C1 segment of cervical spinal cord (tissue), 14 donors: ENCODE results near the gene PYGB.
"Not testable (repeated sequence)": the region's sequence is repeated elsewhere in the genome, so short reads cannot be mapped to it uniquely, and the experiment has no call there.

Experiments used
- DNase-seq, 14 donors: peaks; one replicate each; lab custom pipeline; 2025; lab: John Stamatoyannopoulos, UW

The PYGB gene

DNA sequence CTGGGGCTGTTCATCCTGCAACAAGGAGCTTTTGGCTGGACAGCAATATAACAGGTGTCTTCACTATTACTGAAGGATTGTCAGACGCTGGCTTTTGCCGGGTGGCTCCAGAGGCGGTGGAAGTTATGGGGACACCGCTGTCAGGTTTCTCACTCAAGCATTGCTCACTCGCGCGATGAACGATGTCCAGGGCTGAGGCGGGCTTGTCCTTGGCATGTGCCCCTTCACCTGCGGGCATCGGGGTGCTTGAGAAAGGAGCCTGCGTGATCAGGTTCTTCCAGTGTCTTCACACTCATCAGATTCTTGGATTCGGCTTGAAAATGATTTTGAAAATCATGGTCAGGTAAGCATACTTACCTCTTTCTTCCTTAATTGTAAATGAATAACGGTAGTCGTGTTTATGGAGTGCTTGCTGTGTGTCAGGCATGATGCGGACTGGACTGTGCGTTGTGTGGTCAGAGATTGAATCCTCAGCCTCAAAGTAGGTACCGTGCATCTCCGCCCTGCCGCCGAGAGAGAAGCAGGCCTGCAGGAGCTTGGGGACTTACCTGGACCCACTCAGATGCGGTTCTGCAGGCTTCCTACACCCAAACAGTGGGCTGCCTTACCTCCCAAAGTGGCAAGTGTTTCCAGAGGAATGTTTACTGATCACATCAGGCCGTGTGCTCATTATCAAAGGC is 18.3 kb upstream of the PYGB start:
- no peak for DNase-seq

DNA sequence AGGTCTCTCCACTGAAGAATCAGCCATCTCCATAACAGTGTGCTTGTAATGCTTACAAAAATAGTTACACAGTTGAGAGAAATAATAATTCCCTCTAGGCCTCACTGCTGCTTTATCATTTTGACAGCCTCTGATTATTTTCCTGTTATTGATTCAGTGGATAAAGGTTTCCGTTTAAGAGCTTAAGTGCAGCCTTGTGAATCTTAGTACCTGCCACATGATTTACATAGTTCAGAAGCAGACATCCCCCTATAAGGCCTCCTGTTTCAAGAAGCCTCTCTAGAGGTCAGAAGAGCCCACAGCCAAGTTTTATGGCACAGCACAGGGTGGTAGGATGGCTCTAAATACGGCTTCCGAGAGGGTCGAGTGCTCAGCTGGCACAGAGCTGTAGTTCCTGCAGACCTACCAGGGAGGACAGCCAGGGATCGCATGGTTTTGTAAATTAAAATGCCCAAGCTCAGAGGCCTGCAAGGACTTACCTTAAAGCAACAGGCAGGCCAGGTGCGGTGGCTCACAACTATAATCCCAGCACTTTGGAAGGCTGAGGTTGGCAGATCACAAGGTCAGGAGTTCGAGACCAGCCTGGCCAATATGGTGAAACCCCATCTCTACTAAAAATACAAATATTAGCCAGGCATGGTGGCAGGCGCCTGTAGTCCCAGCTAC is 17.6 kb upstream of the PYGB start:
- DNase-seq, result no peak

DNA sequence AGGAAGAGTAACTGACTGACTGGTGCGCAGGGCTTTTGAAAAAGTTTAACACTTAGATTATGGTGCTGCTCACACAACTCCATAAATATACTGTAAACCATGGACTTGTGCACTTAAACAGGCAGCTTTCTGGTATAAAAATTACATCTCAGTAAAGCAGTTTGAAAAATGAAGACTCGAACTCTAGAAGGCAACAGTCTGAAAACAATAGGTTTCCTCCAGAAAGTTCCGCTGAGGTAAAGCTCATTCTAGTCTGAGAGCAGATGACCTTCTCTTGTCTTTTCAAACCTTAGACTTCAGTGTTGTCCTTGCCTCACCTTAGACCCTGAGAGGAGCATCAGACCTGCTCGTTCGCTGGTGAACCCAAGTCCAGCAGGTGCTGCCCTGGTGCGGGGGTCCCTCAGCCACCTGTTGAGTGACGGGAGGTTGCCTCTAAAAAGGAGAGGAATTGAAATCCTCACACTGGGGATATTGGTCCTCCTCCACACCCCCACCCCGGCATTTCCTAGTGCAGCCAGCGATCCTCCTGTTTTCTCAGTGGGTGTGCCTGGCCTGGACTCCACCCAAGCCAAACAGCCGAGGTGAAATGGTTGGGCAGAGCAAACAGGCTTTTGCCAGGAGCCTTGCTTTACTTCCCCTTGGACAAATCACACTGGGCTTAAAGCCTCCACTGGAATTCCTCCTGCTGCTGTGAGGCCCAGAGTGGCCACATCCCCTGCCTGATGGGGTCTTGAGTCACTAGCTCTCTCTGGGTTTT is 14.7 kb upstream of the PYGB start:
- peak in 1 of 14 donors; percentile 59 for DNase-seq

DNA sequence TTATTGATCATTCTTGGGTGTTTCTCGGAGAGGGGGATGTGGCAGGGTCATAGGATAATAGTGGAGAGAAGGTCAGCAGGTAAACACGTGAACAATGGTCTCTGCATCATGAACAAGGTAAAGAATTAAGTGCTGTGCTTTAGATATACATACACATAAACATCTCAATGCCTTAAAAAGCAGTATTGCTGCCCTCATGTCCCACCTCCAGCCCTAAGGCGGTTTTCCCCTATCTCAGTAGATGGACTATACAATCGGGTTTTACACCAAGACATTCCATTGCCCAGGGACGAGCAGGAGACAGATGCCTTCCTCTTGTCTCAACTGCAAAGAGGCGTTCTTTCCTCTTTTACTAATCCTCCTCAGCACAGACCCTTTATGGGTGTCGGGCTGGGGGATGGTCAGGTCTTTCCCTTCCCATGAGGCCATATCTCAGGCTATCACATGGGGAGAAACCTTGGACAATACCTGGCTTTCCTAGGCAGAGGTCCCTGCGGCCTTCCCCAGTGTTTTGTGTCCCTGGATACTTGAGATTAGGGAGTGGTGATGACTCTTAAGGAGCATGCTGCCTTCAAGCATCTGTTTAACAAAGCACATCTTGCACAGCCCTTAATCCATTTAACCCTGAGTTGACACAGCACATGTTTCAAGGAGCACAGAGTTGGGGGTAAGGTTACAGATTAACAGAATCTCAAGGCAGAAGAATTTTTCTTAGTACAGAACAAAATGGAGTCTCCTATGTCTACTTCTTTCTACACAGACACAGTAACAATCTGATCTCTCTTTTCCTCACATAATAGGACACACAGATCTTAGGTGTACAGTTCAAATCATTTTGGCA is 13.7 kb upstream of the PYGB start:
- not testable (repeated sequence) for DNase-seq

DNA sequence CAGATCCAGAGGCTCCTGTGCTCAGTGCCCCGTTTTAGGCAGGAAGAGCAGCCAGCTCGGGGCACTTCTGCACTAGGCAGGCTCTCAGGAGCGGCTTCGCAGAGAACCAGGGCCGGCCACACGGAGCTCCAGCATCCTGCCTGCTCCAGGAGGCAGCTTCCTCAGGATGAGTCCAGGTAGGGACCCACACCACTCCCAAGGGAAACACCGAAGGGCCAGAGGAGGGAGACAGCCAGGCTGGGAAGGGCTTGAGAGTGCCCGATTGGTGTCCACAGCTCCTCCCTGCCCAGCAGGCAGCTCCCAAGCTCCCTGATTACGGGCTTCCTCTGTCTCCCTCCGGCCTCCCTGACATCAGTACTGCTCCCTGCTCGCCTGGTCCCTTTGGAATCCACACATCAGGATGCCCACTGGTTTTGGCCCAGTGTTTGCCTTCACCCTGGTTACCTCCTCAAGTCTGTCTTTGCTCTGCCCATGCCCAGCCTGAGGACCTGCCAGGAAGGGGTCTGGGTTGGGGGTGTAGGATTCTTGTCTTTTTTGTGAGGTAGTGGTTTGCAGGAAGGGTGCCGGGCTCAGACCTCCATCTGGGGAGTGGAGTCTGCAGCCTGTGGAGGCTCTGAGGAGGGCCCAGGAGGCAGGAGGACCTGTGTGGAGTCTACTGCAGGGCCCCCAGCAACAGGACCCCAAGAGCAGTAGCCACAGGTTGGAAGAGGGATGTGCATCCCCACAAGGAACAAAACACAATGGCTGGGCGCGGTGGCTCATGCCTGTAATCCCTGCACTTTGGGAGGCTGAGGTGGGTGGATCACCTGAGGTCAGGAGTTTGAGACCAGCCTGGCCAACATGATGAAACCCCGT is 11.2 kb upstream of the PYGB start:
- no peak for DNase-seq

DNA sequence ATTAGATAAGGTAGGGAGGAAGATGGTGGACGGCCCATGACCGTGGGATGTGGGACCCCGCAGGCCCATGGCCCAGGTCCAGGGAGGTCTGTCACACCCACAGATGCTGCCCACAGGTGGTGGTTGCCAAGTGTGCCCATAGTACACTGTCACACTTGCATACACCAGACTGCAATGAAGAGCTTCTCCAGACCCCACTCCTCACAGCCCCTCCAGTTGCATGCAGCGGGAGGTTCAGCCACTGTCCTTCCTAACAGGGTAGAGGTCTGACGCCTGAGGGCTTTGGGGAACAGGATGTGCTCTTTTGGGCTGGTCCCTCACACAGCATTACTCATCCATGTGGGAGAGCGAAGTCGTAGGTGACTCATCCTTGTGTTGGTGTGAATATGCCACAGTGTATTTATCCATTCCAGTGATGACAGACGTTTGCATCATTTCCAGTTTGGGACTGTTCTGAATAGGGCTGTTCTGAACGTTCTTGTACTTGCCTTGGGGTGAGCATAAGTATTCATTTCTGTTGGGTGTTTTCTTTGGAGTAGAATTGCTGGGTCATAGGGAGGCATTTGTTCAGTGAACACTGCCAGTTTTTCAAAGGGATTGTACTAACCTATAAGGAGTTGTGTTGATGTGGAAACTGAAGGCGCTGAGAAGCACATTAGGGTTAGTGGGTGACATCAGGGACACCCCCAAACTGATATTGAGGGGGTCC is 10.1 kb upstream of the PYGB start:
- DNase-seq, result peak in 2 of 14 donors; percentile 19 to 32

DNA sequence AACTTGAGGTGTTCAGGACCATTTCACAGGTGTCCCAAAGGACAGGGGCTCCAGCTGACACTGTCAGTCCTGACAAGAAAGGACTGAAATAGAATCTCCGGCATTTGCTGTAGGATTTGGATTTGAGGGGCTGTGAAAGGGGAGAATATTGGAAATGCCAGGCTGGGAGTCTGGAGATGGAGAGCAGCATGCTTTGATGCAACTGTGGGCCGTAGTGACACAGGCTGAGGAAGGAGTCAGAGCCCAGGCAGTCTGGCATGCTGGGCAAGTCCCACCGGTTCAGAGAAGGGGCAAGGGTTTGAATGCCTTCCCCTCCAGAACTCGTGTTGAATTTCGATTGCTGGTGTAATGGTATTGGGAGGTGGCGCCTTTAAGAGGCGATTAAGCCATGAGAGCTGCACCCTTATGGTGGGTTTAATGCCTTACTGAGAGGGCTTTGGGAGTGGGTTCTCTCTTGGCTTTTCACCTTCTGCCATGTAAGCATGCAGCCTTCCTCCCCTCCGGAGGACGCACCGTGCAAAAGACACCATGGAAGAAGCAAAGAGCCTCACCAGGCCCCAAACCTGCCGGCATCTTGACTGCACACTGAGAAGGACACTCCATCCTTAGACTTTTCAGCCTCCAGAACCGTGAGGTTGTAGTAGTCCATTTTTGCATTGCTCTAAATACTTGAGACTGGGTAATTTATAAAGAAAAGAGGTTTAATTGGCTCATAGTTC is 9.4 kb upstream of the PYGB start:
- DNase-seq, result no peak

DNA sequence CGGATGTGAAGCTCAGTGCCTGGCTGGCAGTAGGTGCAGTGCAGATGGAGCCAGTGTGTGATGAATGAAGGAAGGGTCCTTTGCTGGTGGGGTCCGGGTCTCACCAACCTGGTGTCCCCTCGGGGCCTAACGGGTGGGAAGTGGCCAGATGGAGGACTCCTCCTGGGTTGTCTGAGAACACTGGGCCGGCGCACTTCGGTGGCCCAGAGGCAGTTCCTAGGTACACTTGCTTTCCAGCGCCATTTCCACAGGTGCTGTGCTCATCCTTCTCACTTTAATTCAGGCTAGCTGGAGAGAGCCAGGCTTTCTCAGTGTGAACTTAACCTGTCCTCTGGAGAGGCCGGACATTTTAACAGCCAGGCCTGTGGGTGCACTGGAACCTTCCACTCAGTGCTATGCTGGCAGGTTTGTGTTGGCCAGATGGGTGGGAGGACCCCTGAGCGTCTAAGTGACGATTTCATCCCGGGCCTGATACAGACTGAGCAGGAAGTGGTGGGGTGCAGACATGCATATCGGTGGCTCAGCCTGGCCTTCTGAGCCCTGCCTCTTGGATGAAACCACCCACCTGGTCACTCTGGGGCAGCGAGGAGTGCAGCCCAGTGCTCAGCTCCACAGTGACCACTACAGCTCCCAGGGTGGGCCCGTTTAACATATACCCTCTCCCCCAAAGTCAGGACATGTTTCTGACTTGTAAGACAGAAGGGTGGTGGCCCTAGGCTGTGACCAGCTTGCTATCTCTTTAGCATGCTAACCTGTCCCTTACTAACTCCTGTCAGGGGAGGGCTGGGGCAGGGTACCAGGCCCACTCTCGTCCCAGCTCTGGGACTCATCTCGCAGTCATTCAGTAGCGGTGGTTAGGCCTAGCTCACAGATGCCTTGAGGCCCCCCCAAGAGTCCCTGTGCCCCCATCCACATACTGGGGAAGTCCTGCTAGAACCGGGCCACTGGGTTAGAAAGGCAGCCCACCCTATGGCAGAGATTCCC is 8.2 kb upstream of the PYGB start:
- DNase-seq, result no peak

DNA sequence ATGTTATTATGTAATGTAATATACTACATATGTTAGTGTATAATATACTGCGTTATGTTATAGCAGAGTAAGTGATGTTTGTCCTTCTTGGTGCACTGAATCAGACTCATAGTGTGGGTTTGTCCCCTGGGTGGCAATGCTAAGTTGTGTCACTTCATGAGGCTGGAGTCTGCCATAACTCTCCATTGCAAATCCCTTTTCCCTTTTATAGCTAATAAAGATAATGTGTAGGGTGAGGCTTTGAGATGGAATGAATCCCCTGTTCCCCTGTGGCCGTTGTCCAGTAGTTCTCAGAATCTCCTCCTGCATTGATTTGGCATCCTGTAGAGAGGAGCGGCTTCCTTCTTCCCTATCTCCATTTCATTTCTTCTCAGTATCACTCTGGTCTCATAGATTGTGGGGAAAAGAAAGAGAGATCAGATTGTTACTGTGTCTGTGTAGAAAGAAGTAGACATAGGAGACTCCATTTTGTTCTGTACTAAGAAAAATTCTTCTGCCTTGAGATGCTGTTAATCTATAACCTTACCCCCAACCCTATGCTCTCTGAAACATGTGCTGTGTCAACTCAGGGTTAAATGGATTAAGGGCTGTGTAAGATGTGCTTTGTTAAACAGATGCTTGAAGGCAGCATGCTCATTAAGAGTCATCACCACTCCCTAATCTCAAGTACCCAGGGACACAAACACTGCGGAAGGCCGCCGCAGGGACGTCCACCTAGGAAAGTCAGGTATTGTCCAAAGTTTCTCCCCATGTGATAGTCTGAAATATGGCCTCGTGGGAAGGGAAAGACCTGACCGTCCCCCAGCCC is 6.8 kb upstream of the PYGB start:
- DNase-seq, result not testable (repeated sequence)

DNA sequence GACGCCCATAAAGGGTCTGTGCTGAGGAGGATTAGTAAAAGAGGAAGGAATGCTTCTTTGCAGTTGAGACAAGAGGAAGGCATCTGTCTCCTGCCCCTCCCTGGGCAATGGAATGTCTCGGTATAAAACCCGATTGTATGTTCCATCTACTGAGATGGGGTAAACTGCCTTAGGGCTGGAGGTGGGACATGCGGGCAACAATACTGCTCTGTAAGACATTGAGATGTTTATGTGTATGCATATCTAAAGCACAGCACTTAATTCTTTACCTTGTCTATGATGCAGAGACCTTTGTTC is 6.3 kb upstream of the PYGB start:
- not testable (repeated sequence) for DNase-seq

DNA sequence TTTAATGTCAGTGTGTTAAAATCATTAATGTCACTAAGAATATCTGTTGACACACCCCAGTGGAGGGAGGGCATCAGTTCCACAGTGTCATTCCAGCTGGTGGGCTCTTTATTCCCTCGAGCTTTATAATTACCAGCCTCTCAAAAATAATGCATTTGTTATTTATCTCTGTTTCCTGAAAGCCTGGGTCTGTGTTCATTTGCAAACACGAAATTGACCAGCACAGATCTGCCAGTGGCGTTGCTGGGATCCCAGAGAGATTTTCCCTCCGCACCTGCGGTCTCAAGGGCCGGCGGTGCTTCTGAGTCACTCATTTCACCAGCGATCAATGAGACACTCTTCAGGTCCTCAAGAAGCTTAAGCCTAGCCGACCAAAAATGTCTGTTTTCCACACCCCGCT is 5.7 kb upstream of the PYGB start:
- DNase-seq, result no peak

DNA sequence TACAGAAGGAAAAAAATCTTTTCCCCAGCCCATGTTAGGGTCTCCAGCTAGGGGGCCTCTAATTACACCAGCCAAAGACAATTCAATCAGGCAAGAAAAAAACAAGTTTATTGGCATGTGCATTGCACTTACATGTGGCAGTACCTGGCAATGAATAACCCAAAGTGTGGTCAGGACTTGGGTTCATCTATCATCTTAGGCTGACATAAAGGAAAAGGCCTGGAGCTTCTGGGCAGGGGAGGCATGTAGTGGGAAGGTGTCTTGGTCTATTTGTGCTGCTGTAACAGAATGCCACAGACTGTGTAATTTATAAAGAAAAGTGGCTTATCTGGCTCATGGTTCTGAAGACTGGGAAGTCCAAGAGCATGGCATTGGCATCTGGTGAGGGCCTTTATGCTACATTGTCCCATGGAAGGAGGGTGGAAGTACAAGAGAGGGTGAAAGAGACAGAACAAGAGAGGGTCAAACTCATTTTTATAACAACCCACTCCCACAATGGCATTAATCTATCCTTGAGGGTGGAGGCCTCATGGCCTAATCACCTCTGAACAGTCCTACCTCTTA is 4.4 kb upstream of the PYGB start:
- DNase-seq, result no peak

DNA sequence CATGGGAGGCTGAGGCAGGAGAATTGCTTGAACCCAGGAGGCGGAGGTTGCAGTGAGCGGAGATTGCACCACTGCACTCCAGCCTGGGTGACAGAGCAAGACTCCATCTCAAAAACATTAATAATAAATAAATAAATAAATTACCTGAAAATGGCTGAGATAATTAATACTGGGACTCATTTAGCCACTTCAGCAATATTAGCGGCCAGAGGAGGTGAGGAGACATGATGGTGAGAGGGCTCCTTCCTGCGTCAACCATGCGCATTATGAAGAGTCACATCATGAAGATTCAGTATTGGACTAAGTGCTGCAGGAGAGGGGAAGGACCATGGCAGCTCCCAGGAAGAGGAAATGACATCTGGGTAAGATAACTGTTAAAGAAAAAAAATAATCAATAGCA is 2.9 kb upstream of the PYGB start:
- DNase-seq, result no peak

DNA sequence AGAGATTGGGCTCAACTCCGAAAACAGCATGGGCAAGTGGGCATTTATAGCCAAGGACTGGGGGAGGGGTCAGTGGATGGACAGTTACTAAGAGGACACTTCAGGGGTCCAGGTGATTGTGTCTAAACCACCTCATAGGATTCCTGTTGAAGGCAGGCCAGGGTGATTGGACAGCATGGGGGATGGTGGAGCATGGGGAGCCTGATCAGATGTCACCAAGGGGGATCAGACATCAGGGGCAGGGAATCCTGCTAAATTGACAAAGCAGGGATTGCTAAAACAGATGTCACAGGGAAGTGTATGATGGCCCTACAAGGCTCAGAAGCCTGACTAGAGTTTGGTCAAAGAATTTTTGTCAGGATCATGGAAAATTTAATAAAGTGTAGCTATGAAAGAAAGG is 2.4 kb upstream of the PYGB start:
- no peak for DNase-seq

DNA sequence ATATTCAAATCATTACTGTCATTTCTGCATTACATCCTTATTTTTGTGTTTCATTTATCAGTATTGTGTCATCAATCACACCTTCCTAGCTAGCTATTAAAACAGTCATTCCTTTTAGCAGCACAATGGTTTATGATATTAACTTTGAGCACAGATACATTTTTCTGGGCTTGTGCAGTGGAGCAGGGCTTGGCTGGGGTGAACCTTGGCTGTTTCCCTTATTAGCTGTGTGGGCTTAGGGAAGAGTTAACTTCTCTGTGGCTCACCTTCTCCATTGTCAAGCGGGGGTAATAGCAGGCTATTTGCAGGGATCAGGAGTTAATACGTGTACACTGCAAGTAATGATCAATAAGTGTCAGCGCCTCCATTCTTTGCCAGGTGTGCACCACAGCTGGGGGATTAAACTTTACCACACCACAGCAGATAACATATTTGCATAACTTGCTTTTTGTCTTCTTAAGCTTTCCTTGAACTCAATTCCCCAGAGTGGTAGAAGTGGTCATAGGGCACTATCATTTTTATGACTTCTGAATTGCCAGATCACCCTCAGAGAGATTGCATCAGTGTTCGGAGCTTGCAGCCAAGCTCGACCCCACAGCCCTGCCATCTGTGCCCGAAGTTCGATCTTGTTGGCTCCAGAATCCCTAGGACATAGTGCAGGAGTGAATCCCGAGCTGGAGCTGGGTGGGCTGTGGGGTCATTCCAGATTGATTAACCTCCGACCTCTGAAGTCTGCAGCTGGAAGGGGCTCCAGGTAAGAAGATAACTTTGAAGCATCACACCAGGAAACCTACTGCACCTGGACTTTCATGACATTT is 1.5 kb upstream of the PYGB start:
- no peak for DNase-seq

DNA sequence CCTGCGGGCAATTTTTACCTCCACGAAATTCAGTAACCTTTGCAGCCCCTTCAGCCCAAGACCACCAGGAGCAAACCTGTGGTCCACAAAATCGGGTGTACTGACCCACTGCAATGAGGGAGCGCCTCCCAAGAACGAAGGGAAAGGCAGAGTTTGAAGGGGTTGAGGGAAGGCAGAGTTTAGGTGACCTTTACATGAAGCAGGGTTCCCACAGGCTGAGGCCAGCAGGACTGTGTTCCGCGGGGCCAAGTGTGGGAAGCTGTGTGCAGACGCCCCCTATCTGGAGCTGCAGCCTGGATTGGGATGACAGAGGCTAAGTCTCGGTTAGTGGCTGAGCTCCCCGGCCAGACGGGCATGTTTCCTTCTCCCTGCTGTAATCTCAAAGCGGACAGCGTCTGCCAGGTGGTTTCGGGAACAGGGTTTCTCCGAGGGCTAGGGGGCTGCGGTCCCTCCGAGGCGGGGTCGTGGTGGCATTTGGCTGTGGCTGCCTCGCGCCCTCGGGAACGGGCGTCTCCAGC is 826 bp upstream of the PYGB start:
- DNase-seq, result peak in 7 of 14 donors; percentile 41 to 75 (median 58)
